Measurements from ENCODE around the gene OR6C2. TPM values are rescaled to one million over a fixed set of nuclear protein-coding genes. Genes with fewer than 3 reads are reported as not detected.
"Not testable (repeated sequence)": the region's sequence is repeated elsewhere in the genome, so short reads cannot be mapped to it uniquely, and the experiment has no call there.

Gene OR6C2
- total and polyA plus RNA-seq, 2 experiments from 2014 or later: not detected

- Histone ChIP-seq H4K20me1 (ENCODE audit: insufficient read depth, poor library complexity, severe bottlenecking) (no peaks in the 10 kb centered on the region), H3K4me2 (no peak overlapping the region), H2AFZ (no peak overlapping the region), H3K9me2 (replicated peaks; ENCODE audit: insufficient read depth) (no peaks in the 10 kb centered on the region), H3K27ac (no peak overlapping the region), H3K79me2 (no peaks in the 10 kb centered on the region), H3K27me3 (no peaks in the 10 kb centered on the region), H3K36me3 (replicated peaks; ENCODE audit: insufficient read depth, low read depth) (no peaks in the 10 kb centered on the region), H3K9me3 (ENCODE audit: low read depth) (no peaks in the 10 kb centered on the region), H3K4me1 (ENCODE audit: insufficient read depth) (no peaks in the 10 kb centered on the region), H3K4me3 (no peak overlapping the region)
- TF ChIP-seq EZH2 (IDR thresholded peaks at IDR 0.05; ENCODE audit: borderline replicate concordance) (no peak), CTCF (IDR thresholded peaks at IDR 0.05; ENCODE audit: poor library complexity) (no peak), EZH2phosphoT487 (IDR thresholded peaks at IDR 0.05; ENCODE audit: low read depth, severe bottlenecking, unreplicated experiment) (no peak)
- no peak for DNase-seq (ENCODE audit: low spot score)
- WGBS (ENCODE audit: low lambda C conversion rate, missing lambda C conversion rate): 76% methylated on average over 1 of the region's 1 CpG
Measured at GRCh38 chr12:55472264-55472663, 28.4 kb downstream of the OR6C2 start.

GRCh38 chr12:55479136-55479535 lies 35.3 kb downstream of the OR6C2 start:
- H3K27ac ChIP-seq; H3K27me3 ChIP-seq; H2AFZ ChIP-seq; H3K4me1 ChIP-seq (ENCODE audit: insufficient read depth); H3K36me3 ChIP-seq (replicated peaks; ENCODE audit: insufficient read depth, low read depth); H3K9me2 ChIP-seq (replicated peaks; ENCODE audit: insufficient read depth); H3K4me3 ChIP-seq; H3K9me3 ChIP-seq (ENCODE audit: low read depth); H3K4me2 ChIP-seq; H3K79me2 ChIP-seq; DNase-seq (ENCODE audit: low spot score); H4K20me1 ChIP-seq (ENCODE audit: insufficient read depth, poor library complexity, severe bottlenecking): not testable (repeated sequence)
- WGBS (ENCODE audit: low lambda C conversion rate, missing lambda C conversion rate): 100% methylated on average over 2 of the region's 29 CpGs

GRCh38 chr12:55484284-55484683 lies 40.4 kb downstream of the OR6C2 start:
- H3K4me3 ChIP-seq; H4K20me1 ChIP-seq (ENCODE audit: insufficient read depth, poor library complexity, severe bottlenecking); H3K79me2 ChIP-seq; H3K4me1 ChIP-seq (ENCODE audit: insufficient read depth); H3K27me3 ChIP-seq; H2AFZ ChIP-seq; H3K9me2 ChIP-seq (replicated peaks; ENCODE audit: insufficient read depth); H3K36me3 ChIP-seq (replicated peaks; ENCODE audit: insufficient read depth, low read depth); H3K4me2 ChIP-seq; DNase-seq (ENCODE audit: low spot score); H3K9me3 ChIP-seq (ENCODE audit: low read depth); H3K27ac ChIP-seq: not testable (repeated sequence)
- 57% methylated on average over 11 of the region's 13 CpGs for WGBS (ENCODE audit: low lambda C conversion rate, missing lambda C conversion rate)

GRCh38 chr12:55492078-55492477 lies 48.2 kb downstream of the OR6C2 start, which contains the start of gene OR6C68:
Gene OR6C68 (plus strand): TSS chr12:55492378. CDS start chr12:55492378, 0 bp downstream.
- Histone ChIP-seq H3K27me3 (no peaks in the 10 kb centered on the region), H3K9me2 (replicated peaks; ENCODE audit: insufficient read depth) (no peaks in the 10 kb centered on the region), H3K9me3 (ENCODE audit: low read depth) (no peaks in the 10 kb centered on the region), H3K36me3 (replicated peaks; ENCODE audit: insufficient read depth, low read depth) (no peaks in the 10 kb centered on the region), H3K79me2 (no peaks in the 10 kb centered on the region), H3K4me2 (no peak within 1 kb of the TSS), H3K4me3 (no peak within 1 kb of the TSS), H4K20me1 (ENCODE audit: insufficient read depth, poor library complexity, severe bottlenecking) (no peaks in the 10 kb centered on the region), H3K27ac (no peak within 1 kb of the TSS), H2AFZ (no peak within 1 kb of the TSS), H3K4me1 (ENCODE audit: insufficient read depth) (no peaks in the 10 kb centered on the region)
- no peak for TF ChIP-seq EZH2phosphoT487 (IDR thresholded peaks at IDR 0.05; ENCODE audit: low read depth, severe bottlenecking, unreplicated experiment)
- TF ChIP-seq EZH2 (IDR thresholded peaks at IDR 0.05; ENCODE audit: borderline replicate concordance): no peak
- no peak for TF ChIP-seq CTCF (IDR thresholded peaks at IDR 0.05; ENCODE audit: poor library complexity)
- 79% methylated on average over 2 of the region's 2 CpGs for WGBS (ENCODE audit: low lambda C conversion rate, missing lambda C conversion rate)
- DNase-seq (ENCODE audit: low spot score): no peak

All from hepatocyte (in vitro differentiated cells).